Duodenal mucosa (tissue), 2 donors: ENCODE results near the gene CEP104.
A peak's percentile ranks its signal among the peaks of the same experiment; 100 is the strongest.
"Not testable (repeated sequence)": the region's sequence is repeated elsewhere in the genome, so short reads cannot be mapped to it uniquely, and the experiment has no call there.

Experiments used
- H3K27ac ChIP-seq: one replicate; pipeline ENCODE4 v1.7.0; 2013; ENCODE audit warnings: low read depth, low read length
- H3K27me3 ChIP-seq, 2 donors: one replicate each; pipeline ENCODE4 v1.7.0; 2013; ENCODE audit warnings: low read length in 2 of 2, control low read depth in 1 of 2; ENCODE audit not compliant: insufficient read depth in 2 of 2, control insufficient read depth in 1 of 2
- H3K36me3 ChIP-seq, 2 donors: one replicate each; pipeline ENCODE4 v1.7.0; 2013; ENCODE audit warnings: low read length in 2 of 2, control low read depth in 1 of 2; ENCODE audit not compliant: insufficient read depth in 2 of 2, control insufficient read depth in 1 of 2
- H3K4me1 ChIP-seq, 2 donors: one replicate each; pipeline ENCODE4 v1.7.0; 2013; ENCODE audit warnings: low read length in 2 of 2, control low read depth in 1 of 2; ENCODE audit not compliant: insufficient read depth in 2 of 2, control insufficient read depth in 1 of 2
- H3K4me3 ChIP-seq, 2 donors: one replicate each; pipeline ENCODE4 v1.7.0; 2013; ENCODE audit warnings: low read length in 2 of 2, low read depth in 1 of 2
- H3K9ac ChIP-seq, 2 donors: one replicate each; pipeline ENCODE4 v1.7.0; 2013; ENCODE audit warnings: low read length in 2 of 2, low read depth in 1 of 2
- H3K9me3 ChIP-seq, 2 donors: one replicate each; pipeline ENCODE4 v1.7.0; 2013; ENCODE audit warnings: low read length in 2 of 2, control low read depth in 1 of 2; ENCODE audit not compliant: control insufficient read depth in 1 of 2

CEP104 gene

DNA sequence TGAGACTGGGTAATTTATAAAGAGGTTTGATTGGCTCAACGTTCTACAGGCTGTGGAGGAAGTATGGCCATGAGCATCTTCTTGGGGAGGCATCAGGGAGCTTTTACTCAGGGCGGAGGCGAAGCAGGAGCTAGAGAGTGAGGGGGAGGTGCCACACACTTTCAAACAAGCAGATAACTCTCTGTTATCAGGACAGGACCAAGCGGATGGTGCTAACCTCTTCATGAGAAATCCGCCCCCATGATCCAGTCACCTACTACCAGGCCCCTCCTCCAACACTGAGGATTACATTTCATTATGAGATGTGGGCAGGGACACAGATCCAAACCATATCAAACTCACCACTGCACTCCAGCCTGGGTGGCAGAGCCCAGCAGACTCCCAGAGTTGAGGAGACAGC is 49.2 kb downstream of the CEP104 start:
- Histone ChIP-seq H3K27me3 (no peaks in the 10 kb centered on the region), H3K36me3 (no peaks in the 10 kb centered on the region), H3K9ac (no peak overlapping the region), H3K27ac (no peak overlapping the region), H3K9me3 (peaks cover 0 to 2% of the 10 kb centered on the region in 2 donors), H3K4me1 (no peaks in the 10 kb centered on the region), H3K4me3 (no peak overlapping the region)

DNA sequence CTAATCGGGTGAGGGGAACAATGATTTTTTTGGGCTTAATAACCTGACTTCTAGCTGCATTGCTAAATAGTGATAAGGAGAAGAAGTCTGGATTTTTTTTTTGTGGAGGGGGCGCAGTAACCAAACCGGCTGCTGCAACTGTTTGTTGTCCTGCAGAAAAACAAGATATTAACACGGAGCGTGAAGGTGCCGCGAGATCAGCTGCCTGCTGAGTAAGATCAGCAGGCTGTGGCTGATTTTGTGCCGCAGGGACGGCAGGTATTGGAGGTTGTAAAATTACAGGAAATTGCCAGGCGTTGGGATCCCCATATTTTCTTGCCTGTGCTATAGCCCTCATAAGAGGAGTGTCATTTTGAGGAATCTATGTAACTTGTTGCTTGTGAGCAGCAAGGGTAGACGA is 52.0 kb downstream of the CEP104 start:
- Histone ChIP-seq H3K4me3 (no peak overlapping the region), H3K36me3 (no peaks in the 10 kb centered on the region), H3K9ac (no peak overlapping the region), H3K27ac (no peak overlapping the region), H3K9me3 (peaks cover 0 to 2% of the 10 kb centered on the region in 2 donors), H3K4me1 (peaks cover 0 to 4% of the 10 kb centered on the region in 2 donors), H3K27me3 (no peaks in the 10 kb centered on the region)

DNA sequence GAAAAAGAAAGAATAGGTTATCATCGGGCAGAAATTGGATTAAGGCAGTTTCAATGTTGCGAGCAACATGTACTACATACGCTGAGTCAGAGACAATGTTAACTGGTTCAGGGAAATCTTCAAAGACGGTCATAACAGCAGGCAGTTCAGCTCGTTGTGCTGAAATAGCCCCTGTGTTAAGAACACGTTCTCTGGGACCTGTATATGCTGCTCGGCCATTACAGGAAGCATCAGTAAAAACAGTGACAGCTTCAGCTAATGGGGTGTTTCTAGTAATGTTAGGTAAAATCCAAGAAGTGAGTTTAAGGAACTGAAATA is 52.4 kb downstream of the CEP104 start:
- not testable (repeated sequence) for H3K4me3 ChIP-seq, H3K27me3 ChIP-seq, H3K4me1 ChIP-seq, H3K36me3 ChIP-seq, H3K27ac ChIP-seq, H3K9me3 ChIP-seq, H3K9ac ChIP-seq

DNA sequence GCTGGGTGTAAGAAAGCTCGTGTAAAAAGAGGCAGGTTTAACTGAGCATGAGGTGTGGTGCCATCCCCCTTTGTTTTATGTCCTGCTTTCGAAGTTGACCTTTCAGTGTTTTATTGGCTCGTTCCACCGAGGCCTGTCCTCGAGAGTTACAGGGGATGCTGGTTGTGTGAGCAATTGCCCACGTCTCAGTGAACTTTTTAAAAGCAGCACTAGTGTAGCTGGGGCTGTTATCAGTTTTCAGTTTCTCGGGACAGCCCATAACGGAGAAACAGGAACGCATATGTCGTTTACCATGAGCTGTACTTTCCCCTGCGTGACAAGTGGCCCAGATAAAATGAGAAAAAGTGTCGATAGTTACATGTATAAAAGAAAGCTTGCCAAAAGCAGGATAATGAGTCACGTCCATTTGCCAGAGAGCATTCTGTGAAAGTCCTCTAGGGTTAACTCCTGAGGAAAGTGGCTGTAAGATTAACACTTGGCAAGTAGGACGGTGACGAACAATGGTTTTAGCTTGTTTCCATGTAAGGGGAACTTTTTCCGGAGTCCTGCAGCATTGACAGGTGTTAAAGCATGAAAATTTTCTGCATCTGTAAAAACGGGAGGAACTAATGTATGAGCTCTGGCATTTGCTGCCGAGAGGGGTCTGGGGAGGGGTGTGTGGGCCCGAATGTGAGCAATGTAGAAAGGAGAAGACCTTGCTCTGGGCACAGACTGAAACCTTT is 52.9 kb downstream of the CEP104 start:
- Histone ChIP-seq H3K4me1 (peaks cover 0 to 4% of the 10 kb centered on the region in 2 donors), H3K36me3 (no peaks in the 10 kb centered on the region), H3K27me3 (no peaks in the 10 kb centered on the region), H3K4me3 (no peak overlapping the region), H3K27ac (no peak overlapping the region), H3K9me3 (peaks cover 0 to 2% of the 10 kb centered on the region in 2 donors), H3K9ac (no peak overlapping the region)

DNA sequence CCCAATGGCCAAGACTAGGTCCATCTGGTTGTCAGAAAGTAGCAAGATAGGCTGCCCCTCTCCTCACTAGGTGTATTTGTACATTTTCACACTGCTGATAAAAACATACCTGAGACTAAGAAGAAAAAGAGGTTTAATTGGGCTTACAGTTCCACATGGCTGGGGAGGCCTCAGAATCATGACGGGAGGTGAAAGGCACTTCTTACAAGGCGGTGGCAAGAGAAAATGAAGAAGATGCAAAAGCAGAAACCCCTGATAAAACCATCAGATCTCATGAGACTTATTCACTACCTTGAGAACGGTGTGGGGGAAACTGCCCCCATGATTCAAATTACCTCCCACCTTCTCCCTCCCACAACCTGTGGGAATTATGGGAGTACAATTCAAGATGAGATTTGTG is 56.2 kb downstream of the CEP104 start:
- not testable (repeated sequence) for H3K4me3 ChIP-seq, H3K9me3 ChIP-seq, H3K36me3 ChIP-seq, H3K27ac ChIP-seq, H3K9ac ChIP-seq, H3K27me3 ChIP-seq
- H3K4me1 ChIP-seq, result peaks cover 0 to 11% of the 10 kb centered on the region in 2 donors

DNA sequence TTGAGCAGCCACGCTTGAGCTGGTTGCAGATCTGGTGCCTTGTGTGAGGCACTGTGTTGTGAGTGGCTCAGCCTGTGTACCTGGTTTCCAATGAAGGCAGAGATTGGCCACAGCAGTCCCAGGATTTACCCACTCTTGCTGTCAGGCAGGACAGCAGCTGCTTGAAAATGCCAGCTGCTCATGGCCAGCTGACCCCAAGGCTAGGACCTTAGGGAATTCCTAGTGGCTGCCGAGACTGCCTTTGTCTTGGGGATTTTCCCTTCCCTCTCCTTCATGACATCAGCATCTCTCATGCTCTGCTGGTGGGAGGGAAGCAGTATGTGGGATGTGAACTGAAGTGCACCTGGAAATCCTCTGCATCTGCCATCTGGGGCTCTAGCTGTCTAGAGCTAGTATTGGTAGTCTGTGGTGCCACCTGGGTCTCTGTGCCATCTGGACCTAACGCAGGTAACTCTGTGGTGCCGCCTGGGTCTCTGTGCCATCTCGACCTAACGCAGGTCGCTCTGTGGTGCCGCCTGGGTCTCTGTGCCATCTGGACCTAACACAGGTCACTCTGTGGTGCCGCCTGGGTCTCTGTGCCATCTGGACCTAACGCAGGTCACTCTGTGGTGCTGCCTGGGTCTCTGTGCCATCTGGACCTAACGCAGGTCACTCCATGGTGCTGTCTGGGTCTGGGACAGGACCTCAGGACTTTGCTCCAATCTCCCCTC is 56.9 kb downstream of the CEP104 start:
- no peaks in the 10 kb centered on the region for H3K9me3 ChIP-seq
- H3K4me3 ChIP-seq, result no peak overlapping the region
- no peak overlapping the region for H3K27ac ChIP-seq
- no peak overlapping the region for H3K9ac ChIP-seq
- peaks cover 6 to 17% of the 10 kb centered on the region in 2 donors for H3K4me1 ChIP-seq
- H3K36me3 ChIP-seq, result no peaks in the 10 kb centered on the region
- no peaks in the 10 kb centered on the region for H3K27me3 ChIP-seq

DNA sequence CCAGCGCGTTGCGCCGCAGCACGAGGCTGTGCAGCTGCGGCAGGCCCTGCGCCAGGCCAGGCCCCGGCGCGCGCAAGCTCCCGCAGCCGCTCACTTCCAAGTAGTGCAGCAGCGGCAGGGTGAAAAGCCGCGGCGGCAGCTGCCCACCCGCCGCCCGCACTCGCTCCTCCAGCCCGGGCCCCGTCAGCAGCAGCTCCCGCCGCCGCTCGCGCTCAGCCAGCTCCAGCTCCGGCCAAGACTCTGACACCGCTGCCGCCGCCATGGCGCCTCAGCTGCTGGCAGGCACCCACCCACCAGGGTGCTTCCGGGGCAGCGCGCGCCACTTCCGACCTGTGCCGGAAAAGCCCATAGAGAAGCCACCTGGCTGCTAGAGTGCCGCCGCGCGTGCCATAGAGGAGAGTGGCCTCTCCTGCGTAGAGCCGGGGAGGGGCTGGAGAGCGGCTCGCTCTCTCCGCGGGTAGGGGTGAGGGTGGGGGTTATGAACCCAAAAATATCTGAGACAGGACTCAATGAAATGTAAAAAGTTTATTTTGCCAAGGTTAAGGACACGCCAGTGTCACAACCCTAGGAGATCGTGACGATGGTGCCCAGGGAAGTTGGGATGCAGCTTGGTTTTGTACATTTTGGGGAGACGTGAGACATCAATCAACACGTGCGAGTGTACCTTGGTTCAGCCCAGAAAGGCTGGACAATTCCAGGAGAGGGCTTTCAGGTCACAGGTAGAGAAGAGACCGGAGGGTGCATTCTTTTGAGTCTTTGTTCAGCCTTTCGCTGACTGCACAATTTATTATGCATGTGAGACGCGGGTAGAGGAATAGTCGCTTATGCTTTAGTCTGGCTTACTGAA is 60.6 kb downstream of the CEP104 start, which contains the start of gene LRRC47:
TSS of gene LRRC47 (minus strand) at position 284 of the 847 bp plus-strand sequence. CDS start at position 262, 22 bp downstream.
- H3K9me3 ChIP-seq, result no peaks in the 10 kb centered on the region
- H3K4me1 ChIP-seq, result peaks cover 12 to 27% of the 10 kb centered on the region in 2 donors
- no peaks in the 10 kb centered on the region for H3K27me3 ChIP-seq
- peaks cover 3 to 4% of the 10 kb centered on the region in 2 donors for H3K36me3 ChIP-seq
- no peak within 1 kb of the TSS for H3K27ac ChIP-seq
- peak within 1 kb of the TSS; percentile 42 to 53 for H3K9ac ChIP-seq
- H3K4me3 ChIP-seq, result peak within 1 kb of the TSS; percentile 69 to 92

DNA sequence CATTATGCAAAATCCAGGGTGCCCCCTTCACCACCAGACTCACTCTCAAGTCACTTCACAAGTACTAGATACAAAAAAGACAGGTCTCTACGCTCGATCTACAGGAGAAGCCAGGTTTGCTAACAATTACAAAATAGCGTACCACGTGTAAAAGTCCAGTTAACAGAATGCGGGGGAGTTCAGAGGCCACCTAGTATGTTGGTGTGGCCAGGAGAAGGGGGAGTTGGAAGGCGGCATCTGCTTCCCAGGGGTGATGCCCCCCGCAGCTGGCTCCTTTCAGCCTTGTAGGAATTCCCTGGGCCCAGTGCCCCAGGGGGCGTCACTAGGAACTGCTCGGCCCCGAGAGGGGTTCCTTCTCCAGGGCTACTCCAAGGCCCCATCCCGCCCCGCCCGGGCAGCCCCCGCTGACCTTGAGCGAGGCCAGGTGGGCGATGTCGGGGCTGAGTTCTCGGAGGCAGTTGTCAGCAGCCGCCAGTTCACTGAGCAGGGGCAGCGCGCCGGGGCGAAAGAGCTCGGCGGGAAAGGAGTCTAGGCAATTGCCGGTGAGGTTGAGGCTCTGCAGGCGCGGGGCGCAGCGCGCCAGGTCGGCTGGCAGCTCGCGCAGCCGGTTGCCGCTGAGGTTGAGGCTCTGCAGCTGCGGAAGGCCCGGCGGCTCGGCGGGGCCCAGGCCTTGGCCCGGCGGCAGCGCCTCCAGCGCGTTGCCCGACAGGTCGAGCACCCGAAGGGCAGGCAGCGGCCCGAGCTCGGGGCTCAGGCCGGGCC is 61.4 kb downstream of the CEP104 start:
- H3K27ac ChIP-seq, result no peak overlapping the region
- peak overlapping the region; percentile 42 to 53 for H3K9ac ChIP-seq
- peak overlapping the region; percentile 69 to 92 for H3K4me3 ChIP-seq
- H3K9me3 ChIP-seq, result no peaks in the 10 kb centered on the region
- H3K4me1 ChIP-seq, result peaks cover 12 to 27% of the 10 kb centered on the region in 2 donors
- peaks cover 4% of the 10 kb centered on the region in 2 donors for H3K36me3 ChIP-seq
- H3K27me3 ChIP-seq, result no peaks in the 10 kb centered on the region

DNA sequence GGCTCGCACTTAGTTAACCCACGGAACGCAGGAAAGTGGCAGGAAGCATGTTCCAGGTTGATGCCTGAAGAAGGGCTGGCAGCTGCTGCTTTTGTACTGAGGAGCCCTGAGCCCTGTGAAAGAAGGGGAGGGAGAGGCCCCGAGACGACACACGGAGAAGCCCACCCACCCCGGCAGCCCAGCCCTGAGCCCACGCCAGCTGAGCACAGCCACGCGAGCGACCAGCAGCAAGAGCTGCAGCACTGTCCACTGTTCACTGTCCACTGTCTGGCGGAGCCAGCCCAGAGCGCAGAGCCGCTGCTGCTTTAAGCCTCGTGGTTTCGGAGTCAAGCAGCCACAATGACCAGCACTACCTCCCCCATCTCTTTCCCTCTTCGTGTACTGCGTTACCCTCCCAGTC is 66.1 kb downstream of the CEP104 start:
- H3K9ac ChIP-seq, result no peak overlapping the region
- no peaks in the 10 kb centered on the region for H3K9me3 ChIP-seq
- H3K36me3 ChIP-seq, result peaks cover 12 to 34% of the 10 kb centered on the region in 2 donors
- H3K4me3 ChIP-seq, result no peak overlapping the region
- H3K4me1 ChIP-seq, result peaks cover 12 to 19% of the 10 kb centered on the region in 2 donors
- no peaks in the 10 kb centered on the region for H3K27me3 ChIP-seq
- no peak overlapping the region for H3K27ac ChIP-seq
